ENCODE results near the gene BRMS1L.

DNA sequence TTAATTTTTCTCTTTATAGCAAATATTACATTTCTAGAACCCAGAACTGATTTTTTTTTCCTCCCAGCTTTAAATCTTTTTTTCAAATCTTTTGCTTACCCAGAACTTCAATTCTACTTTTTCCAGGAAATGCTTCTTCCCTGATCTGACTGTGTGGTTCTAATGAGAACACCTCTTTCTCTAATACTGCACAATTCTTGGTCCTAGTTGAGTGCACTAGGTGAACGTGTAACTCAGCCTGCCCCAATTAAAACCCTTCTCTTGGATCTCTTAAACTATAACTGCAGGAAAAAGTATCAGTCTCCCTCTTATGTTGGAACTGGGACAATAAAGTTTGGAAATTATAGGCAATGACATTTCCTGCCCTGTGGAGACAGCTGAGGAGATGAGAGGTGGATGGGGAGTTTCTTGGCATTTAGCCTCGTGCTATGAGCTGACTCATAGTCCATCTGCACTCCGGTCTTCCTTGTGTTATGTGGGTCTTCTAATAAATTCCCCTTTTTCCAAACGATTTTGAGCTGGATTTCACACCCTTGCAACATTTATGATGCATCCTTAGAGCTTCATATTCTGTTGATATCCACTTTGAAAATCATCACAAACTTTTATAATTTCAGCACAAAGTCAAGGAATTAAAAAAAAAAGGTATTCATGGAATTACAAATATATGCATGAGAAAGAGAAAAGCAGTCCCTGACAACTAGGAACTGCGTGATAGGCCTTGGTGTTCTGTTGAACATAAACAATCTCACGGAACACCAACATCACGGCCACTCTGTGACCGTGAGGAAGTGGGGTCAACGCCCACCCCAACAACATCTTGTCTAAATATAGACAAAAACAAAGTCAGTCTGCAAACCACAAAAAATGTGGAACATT, 52.4 kb downstream of the BRMS1L start:
- no peak for TF ChIP-seq POLR2A (IDR thresholded peaks at IDR 0.05; ENCODE audit: low read depth, low read length)
- TF ChIP-seq POLR2AphosphoS5 (IDR thresholded peaks at IDR 0.05; ENCODE audit: low read depth, low read length): no peak
- no peak for TF ChIP-seq PAX5 (IDR thresholded peaks at IDR 0.05; ENCODE audit: insufficient read depth, low read length, severe bottlenecking)
- no peak for TF ChIP-seq TAF1 (IDR thresholded peaks at IDR 0.05; ENCODE audit: low read depth, low read length)
